Natural killer cell (primary cell): ENCODE results near the gene TTC23L. TPM values are rescaled to one million over a fixed set of nuclear protein-coding genes. Genes with fewer than 3 reads are reported as not detected.

Experiments
- ATAC-seq, 3 donors: fragments of 150-1000 bp in 2 of 3; fragments of 200-7000 bp in 1 of 3; cut with Tn5 transposase; 1 replicate in 1 of 3; 2 replicates in 2 of 3; pipeline ENCODE4 v1.10.0; 2021; ENCODE audit warnings: mild to moderate bottlenecking in 2 of 3, moderate library complexity in 2 of 3
- DNase-seq, 2 donors: peaks; one replicate each; pipeline versions ENCODE4 v3.0.0 to v3.0.0-alpha.2; 2013 to 2021; ENCODE audit warnings: mixed read lengths in 1 of 2
- H3K27ac ChIP-seq: one replicate; pipeline ENCODE4 v1.5.1; 2013; ENCODE audit warnings: mild to moderate bottlenecking, low read length
- H3K27me3 ChIP-seq: one replicate; pipeline ENCODE4 v1.6.1; 2013; ENCODE audit warnings: low read length; ENCODE audit not compliant: control insufficient read depth, insufficient read depth
- H3K36me3 ChIP-seq: one replicate; pipeline ENCODE4 v1.6.1; 2013; ENCODE audit warnings: low read length; ENCODE audit not compliant: control insufficient read depth, insufficient read depth
- H3K4me1 ChIP-seq: one replicate; pipeline ENCODE4 v1.6.1; 2013; ENCODE audit warnings: low read length; ENCODE audit not compliant: control insufficient read depth, insufficient read depth
- H3K4me3 ChIP-seq: one replicate; pipeline ENCODE4 v1.5.1; 2013; ENCODE audit warnings: low read length
- H3K9me3 ChIP-seq: one replicate; pipeline ENCODE4 v1.6.1; 2013; ENCODE audit warnings: low read length; ENCODE audit not compliant: control insufficient read depth, insufficient read depth
- H3K27ac Mint-ChIP-seq, 2 donors: one replicate each; pipeline ENCODE4 v1.8.0; 2022; ENCODE audit warnings: mild to moderate bottlenecking in 2 of 2, mixed read lengths in 2 of 2, moderate library complexity in 1 of 2
- H3K27me3 Mint-ChIP-seq, 2 donors: one replicate each; pipeline ENCODE4 v1.8.0; 2022; ENCODE audit warnings: low read depth in 2 of 2, mixed read lengths in 2 of 2
- H3K36me3 Mint-ChIP-seq: one replicate; pipeline ENCODE4 v1.8.0; 2022; ENCODE audit warnings: mixed read lengths
- H3K4me1 Mint-ChIP-seq, 2 donors: one replicate each; pipeline ENCODE4 v1.8.0; 2022; ENCODE audit warnings: mixed read lengths in 2 of 2
- H3K4me3 Mint-ChIP-seq: one replicate; pipeline ENCODE4 v1.8.0; 2022; ENCODE audit warnings: mild to moderate bottlenecking, moderate library complexity, mixed read lengths
- H3K9me3 Mint-ChIP-seq, 2 donors: one replicate each; pipeline ENCODE4 v1.8.0; 2022; ENCODE audit warnings: mixed read lengths in 2 of 2
- CTCF ChIP-seq: fragments of 200-600 bp; IDR thresholded peaks from one replicate; pipeline ENCODE4 v1.8.0; 2022; ENCODE audit warnings: antibody characterized with exemption
- WGBS: methylation state at CpG from one replicate; pipeline ENCODE4 v1.1.7; 2013; ENCODE audit warnings: missing lambda C conversion rate; ENCODE audit not compliant: insufficient coverage; 5-methylcytosine and 5-hydroxymethylcytosine counted together
- intact Hi-C: fragments of 100-400 bp; cut with micrococcal nuclease; formaldehyde crosslinking; loops from one replicate; pipeline ENCODE4 v1.14.2; 2022
- total RNA-seq, 4 donors: library from RNA; stranded (reverse); fragments of 120-200 nt in 1 of 4; gene quantifications; one replicate each; pipeline versions ENCODE4 v1.2.3 to v1.2.4, GENCODE V29; 2013 to 2022

The TTC23L gene
- total RNA-seq, 3 donors from 2014 or later (not counting 1 experiment from before 2014, with no cell fraction given) = 0.48 TPM; not detected in 2

GRCh38 chr5:34841816-34842215 lies 2.9 kb downstream of the TTC23L start:
- 83% methylated on average over 1 of the region's 2 CpGs for WGBS
- Mint-ChIP-seq H3K9me3 (no peaks in the 10 kb centered on the region), H3K4me1 (peaks cover 14 to 20% of the 10 kb centered on the region in 2 donors), H3K36me3 (no peaks in the 10 kb centered on the region), H3K27ac (no peak overlapping the region), H3K27me3 (peaks cover 6 to 19% of the 10 kb centered on the region in 2 donors), H3K4me3 (no peak overlapping the region)
- no peaks in the 10 kb centered on the region for H3K36me3 ChIP-seq
- TF ChIP-seq CTCF = no peak
- H3K4me3 ChIP-seq = no peak overlapping the region
- no peak overlapping the region for H3K27ac ChIP-seq
- intact Hi-C loops = no loop called here
- DNase-seq (no peak), ATAC-seq (no peak)
- peaks cover 12% of the 10 kb centered on the region for H3K4me1 ChIP-seq
- no peaks in the 10 kb centered on the region for H3K27me3 ChIP-seq
- H3K9me3 ChIP-seq = no peaks in the 10 kb centered on the region

- H3K27me3 ChIP-seq = no peaks in the 10 kb centered on the region
- DNase-seq = no peak
- peaks cover 12% of the 10 kb centered on the region for H3K4me1 ChIP-seq
- H3K36me3 Mint-ChIP-seq = no peaks in the 10 kb centered on the region
- H3K27ac Mint-ChIP-seq = no peak overlapping the region
- H3K4me3 Mint-ChIP-seq = no peak overlapping the region
- no peaks in the 10 kb centered on the region for H3K36me3 ChIP-seq
- WGBS = 94% methylated on average over 7 of the region's 7 CpGs
- H3K4me1 Mint-ChIP-seq = peaks cover 14 to 20% of the 10 kb centered on the region in 2 donors
- H3K9me3 ChIP-seq = no peaks in the 10 kb centered on the region
- intact Hi-C loops = no loop called here
- no peak for TF ChIP-seq CTCF
- no peak overlapping the region for H3K27ac ChIP-seq
- no peak overlapping the region for H3K4me3 ChIP-seq
- H3K9me3 Mint-ChIP-seq = no peaks in the 10 kb centered on the region
- peaks cover 6 to 19% of the 10 kb centered on the region in 2 donors for H3K27me3 Mint-ChIP-seq
- ATAC-seq = no peak
These were observed 3.6 kb downstream of the TTC23L start for GRCh38 chr5:34842554-34842953.

- no peaks in the 10 kb centered on the region for H3K9me3 Mint-ChIP-seq
- Histone ChIP-seq H3K27ac (no peak overlapping the region), H3K36me3 (no peaks in the 10 kb centered on the region), H3K4me1 (peaks cover 12% of the 10 kb centered on the region), H3K4me3 (no peak overlapping the region), H3K27me3 (no peaks in the 10 kb centered on the region), H3K9me3 (no peaks in the 10 kb centered on the region)
- WGBS = 56% methylated on average over 2 of the region's 2 CpGs
- H3K27ac Mint-ChIP-seq = no peak overlapping the region
- peaks cover 6 to 19% of the 10 kb centered on the region in 2 donors for H3K27me3 Mint-ChIP-seq
- no peaks in the 10 kb centered on the region for H3K36me3 Mint-ChIP-seq
- peaks cover 11 to 15% of the 10 kb centered on the region in 2 donors for H3K4me1 Mint-ChIP-seq
- ATAC-seq = no peak
- DNase-seq = no peak
- intact Hi-C loops = no loop called here
- no peak overlapping the region for H3K4me3 Mint-ChIP-seq
- no peak for TF ChIP-seq CTCF
These were observed 4.5 kb downstream of the TTC23L start for GRCh38 chr5:34843497-34843896.

- peaks cover 6 to 19% of the 10 kb centered on the region in 2 donors for H3K27me3 Mint-ChIP-seq
- no peak overlapping the region for H3K4me3 ChIP-seq
- no peaks in the 10 kb centered on the region for H3K36me3 ChIP-seq
- H3K27ac Mint-ChIP-seq = no peak overlapping the region
- DNase-seq (no peak), ATAC-seq (no peak)
- TF ChIP-seq CTCF = no peak
- peaks cover 5 to 9% of the 10 kb centered on the region in 2 donors for H3K4me1 Mint-ChIP-seq
- WGBS = 76% methylated on average over 3 of the region's 3 CpGs
- H3K9me3 ChIP-seq = no peaks in the 10 kb centered on the region
- H3K27ac ChIP-seq = no peak overlapping the region
- H3K9me3 Mint-ChIP-seq = no peaks in the 10 kb centered on the region
- no peaks in the 10 kb centered on the region for H3K27me3 ChIP-seq
- peaks cover 7% of the 10 kb centered on the region for H3K4me1 ChIP-seq
- H3K36me3 Mint-ChIP-seq = no peaks in the 10 kb centered on the region
- no peak overlapping the region for H3K4me3 Mint-ChIP-seq
- intact Hi-C loops = no loop called here
These were observed 5.1 kb downstream of the TTC23L start for GRCh38 chr5:34844106-34844505.
